ENCODE data around the gene HEY2. TPM values are rescaled to one million over a fixed set of nuclear protein-coding genes. Genes with fewer than 3 reads are reported as not detected.

HEY2 gene
- polyA plus RNA-seq, 1 donor (not counting 4 experiments of a cell fraction or from before 2014, with no cell fraction given) = not detected

- H4K20me1 ChIP-seq (ENCODE audit: control insufficient read depth, extremely low read depth, insufficient read depth, low read length) = no peaks in the 10 kb centered on the region
- no peak overlapping the region for H3K4me2 ChIP-seq (ENCODE audit: control insufficient read depth, extremely low read depth, insufficient read depth, low read depth, low read length)
- H3K9me1 ChIP-seq (ENCODE audit: control insufficient read depth, extremely low read depth, insufficient read depth, low read length) = no peaks in the 10 kb centered on the region
- H3K79me2 ChIP-seq (ENCODE audit: control insufficient read depth, insufficient read depth, low read length) = no peaks in the 10 kb centered on the region
- dilution Hi-C loops (cut with MboI; ENCODE audit: extremely low pct_ligation_motif_present, low sequenced_read_pairs) = no loop called here
- H3K9me3 ChIP-seq (ENCODE audit: control insufficient read depth, low read depth, low read length) = no peaks in the 10 kb centered on the region
- DNase-seq (ENCODE audit: low read depth, low spot score) (no peak), FAIRE-seq (no peak)
- peaks cover 3% of the 10 kb centered on the region for H3K27me3 ChIP-seq (ENCODE audit: control insufficient read depth, extremely low read depth, insufficient read depth, low read length)
- no peak overlapping the region for H2AFZ ChIP-seq (ENCODE audit: control insufficient read depth, low read length)
- no peaks in the 10 kb centered on the region for H3K36me3 ChIP-seq (ENCODE audit: control insufficient read depth in 2 of 2, extremely low read depth in 1 of 2, insufficient read depth in 2 of 2, low read length in 2 of 2)
- no peak overlapping the region for H3K4me3 ChIP-seq (ENCODE audit: control insufficient read depth in 2 of 3, extremely low read depth in 1 of 3, insufficient read depth in 2 of 3, low read depth in 1 of 3, low read length in 3 of 3)
- no peak overlapping the region for H3K9ac ChIP-seq (ENCODE audit: control insufficient read depth, extremely low read depth, insufficient read depth, low read length)
- H3K27ac ChIP-seq (ENCODE audit: control insufficient read depth, insufficient read depth, low read length) = no peak overlapping the region
- no peaks in the 10 kb centered on the region for H3K4me1 ChIP-seq (ENCODE audit: control insufficient read depth, extremely low read depth, insufficient read depth, low read length)
- TF ChIP-seq CTCF (optimal IDR thresholded peaks at IDR 0.05 in 1 of 3, IDR thresholded peaks at IDR 0.05 in 1 of 3, conservative IDR thresholded peaks at IDR 0.05 in 1 of 3; ENCODE audit: extremely low read depth in 1 of 3, insufficient read depth in 2 of 3, low read length in 3 of 3) = no peak
- no peak for TF ChIP-seq EZH2 (IDR thresholded peaks at IDR 0.05; ENCODE audit: low read length)
These were observed 32.2 kb upstream of the HEY2 start for GRCh38 chr6:125717120-125717731.

DNA sequence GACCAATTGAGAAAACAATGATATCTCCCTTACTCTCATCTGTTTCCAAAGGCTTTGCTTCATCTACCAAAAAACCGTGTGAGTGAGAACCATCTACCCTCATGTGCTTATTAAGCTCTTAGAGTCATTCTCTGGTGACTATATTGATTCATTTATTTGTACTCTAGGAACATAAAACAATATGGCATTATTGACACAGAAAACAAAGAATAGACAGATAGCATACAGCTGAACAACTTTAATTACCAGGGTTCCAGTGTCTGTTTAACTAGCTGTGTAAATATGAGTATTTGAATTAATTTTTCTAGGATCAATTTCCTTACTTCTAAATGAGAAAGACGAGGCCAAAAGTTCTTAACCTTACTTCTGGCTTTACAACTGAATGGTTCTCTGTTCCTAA lies 31.3 kb upstream of the HEY2 start:
- Histone ChIP-seq H3K27ac (ENCODE audit: control insufficient read depth, insufficient read depth, low read length) (no peak overlapping the region), H3K4me2 (ENCODE audit: control insufficient read depth, extremely low read depth, insufficient read depth, low read depth, low read length) (no peak overlapping the region), H3K27me3 (ENCODE audit: control insufficient read depth, extremely low read depth, insufficient read depth, low read length) (peaks cover 3% of the 10 kb centered on the region), H3K9me3 (ENCODE audit: control insufficient read depth, low read depth, low read length) (no peaks in the 10 kb centered on the region), H4K20me1 (ENCODE audit: control insufficient read depth, extremely low read depth, insufficient read depth, low read length) (no peaks in the 10 kb centered on the region), H3K79me2 (ENCODE audit: control insufficient read depth, insufficient read depth, low read length) (no peaks in the 10 kb centered on the region), H3K4me3 (ENCODE audit: control insufficient read depth in 2 of 3, extremely low read depth in 1 of 3, insufficient read depth in 2 of 3, low read depth in 1 of 3, low read length in 3 of 3) (no peak overlapping the region), H3K4me1 (ENCODE audit: control insufficient read depth, extremely low read depth, insufficient read depth, low read length) (no peaks in the 10 kb centered on the region), H3K9ac (ENCODE audit: control insufficient read depth, extremely low read depth, insufficient read depth, low read length) (no peak overlapping the region), H3K9me1 (ENCODE audit: control insufficient read depth, extremely low read depth, insufficient read depth, low read length) (no peaks in the 10 kb centered on the region), H3K36me3 (ENCODE audit: control insufficient read depth in 2 of 2, extremely low read depth in 1 of 2, insufficient read depth in 2 of 2, low read length in 2 of 2) (no peaks in the 10 kb centered on the region), H2AFZ (ENCODE audit: control insufficient read depth, low read length) (no peak overlapping the region)
- dilution Hi-C loops (cut with MboI; ENCODE audit: extremely low pct_ligation_motif_present, low sequenced_read_pairs) = no loop called here
- FAIRE-seq = no peak
- DNase-seq (ENCODE audit: low read depth, low spot score) = no peak
- no peak for TF ChIP-seq EZH2 (IDR thresholded peaks at IDR 0.05; ENCODE audit: low read length)
- TF ChIP-seq CTCF (optimal IDR thresholded peaks at IDR 0.05 in 1 of 3, IDR thresholded peaks at IDR 0.05 in 1 of 3, conservative IDR thresholded peaks at IDR 0.05 in 1 of 3; ENCODE audit: extremely low read depth in 1 of 3, insufficient read depth in 2 of 3, low read length in 3 of 3) = no peak
